GM18868 (cell line): ENCODE results near the gene SCGB3A1.

Experiments used
- ATAC-seq: cut with Tn5 transposase; IDR thresholded peaks from one replicate; pipeline ENCODE4 v1.9.1; 2021; ENCODE audit warnings: mild to moderate bottlenecking, moderate library complexity; ENCODE audit not compliant: unreplicated experiment

Gene SCGB3A1, protein sequence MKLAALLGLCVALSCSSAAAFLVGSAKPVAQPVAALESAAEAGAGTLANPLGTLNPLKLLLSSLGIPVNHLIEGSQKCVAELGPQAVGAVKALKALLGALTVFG

GRCh38 chr5:180591311-180591887 is at the start of gene SCGB3A1:
Gene SCGB3A1 (minus strand): TSS chr5:180591499. CDS start chr5:180591462, 37 bp downstream.
- no peak for ATAC-seq

DNA sequence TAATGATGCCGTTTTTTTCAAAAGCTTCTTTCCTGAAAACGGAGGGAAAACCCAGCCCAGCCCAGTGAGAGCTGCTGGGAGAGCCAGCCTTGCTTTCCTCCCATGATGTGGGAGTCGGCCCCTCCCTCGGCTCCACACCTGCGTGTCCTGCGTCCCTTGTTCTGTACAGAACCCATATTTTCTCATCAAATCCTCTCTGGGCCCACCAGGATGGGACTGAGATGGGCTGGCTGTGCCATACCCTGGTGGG is 49.2 kb upstream of the SCGB3A1 start:
- ATAC-seq: no peak

- ATAC-seq: no peak
Observed at GRCh38 chr5:180639741-180640610, 48.7 kb upstream of the SCGB3A1 start.

DNA sequence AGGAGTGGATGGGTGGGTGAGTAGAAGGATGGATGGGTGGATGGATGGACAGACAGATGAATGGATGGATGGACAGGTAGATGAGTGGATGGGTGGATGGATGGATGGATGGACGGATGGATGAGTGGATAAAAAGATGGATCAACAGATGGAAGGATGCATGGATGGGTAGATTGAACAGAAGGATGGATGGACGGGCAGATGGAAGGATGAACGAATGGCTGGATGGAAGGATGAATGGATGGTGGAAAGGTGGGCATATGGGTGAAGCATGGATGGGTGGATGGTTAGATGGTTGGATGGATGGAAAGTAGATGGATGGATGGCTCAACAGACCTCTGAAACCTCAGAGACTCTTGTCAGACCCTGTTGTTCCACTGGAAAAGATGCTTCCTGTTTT is 48.0 kb upstream of the SCGB3A1 start:
- no peak for ATAC-seq

DNA sequence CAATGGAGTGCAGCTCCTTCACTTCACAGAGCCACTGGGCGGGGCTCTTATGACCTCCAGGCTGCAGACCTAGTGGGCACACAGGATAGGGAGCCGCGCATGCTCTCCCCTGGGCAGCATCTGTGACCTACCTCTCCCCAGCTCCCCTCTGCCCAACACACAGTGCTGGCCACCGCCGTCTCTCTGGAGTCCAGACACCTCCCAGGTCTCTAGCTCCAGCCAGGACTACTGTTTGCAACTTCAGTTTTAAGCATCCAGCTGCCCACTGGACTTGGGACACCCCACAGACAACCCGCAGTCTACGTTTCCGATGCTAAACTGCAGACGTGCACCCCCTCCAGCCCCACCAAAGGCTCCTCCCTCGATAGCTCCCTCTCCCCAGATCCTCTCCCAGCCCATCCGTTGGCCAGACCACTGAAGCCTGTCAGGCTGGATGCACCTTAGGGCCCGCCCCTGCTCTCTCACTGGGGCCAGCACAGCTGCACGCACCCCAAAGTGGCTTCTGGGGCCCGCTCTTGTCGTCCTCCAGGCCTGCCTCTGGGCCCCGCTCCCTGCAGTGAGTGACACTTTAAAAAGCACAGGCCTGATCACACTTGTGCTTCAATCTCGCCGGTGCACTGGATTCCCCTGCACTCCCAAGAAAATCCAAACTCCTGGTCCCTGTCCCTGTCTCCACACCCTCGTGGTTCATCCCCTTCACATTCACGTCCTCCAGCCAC is 46.8 kb upstream of the SCGB3A1 start:
- ATAC-seq: no peak

DNA sequence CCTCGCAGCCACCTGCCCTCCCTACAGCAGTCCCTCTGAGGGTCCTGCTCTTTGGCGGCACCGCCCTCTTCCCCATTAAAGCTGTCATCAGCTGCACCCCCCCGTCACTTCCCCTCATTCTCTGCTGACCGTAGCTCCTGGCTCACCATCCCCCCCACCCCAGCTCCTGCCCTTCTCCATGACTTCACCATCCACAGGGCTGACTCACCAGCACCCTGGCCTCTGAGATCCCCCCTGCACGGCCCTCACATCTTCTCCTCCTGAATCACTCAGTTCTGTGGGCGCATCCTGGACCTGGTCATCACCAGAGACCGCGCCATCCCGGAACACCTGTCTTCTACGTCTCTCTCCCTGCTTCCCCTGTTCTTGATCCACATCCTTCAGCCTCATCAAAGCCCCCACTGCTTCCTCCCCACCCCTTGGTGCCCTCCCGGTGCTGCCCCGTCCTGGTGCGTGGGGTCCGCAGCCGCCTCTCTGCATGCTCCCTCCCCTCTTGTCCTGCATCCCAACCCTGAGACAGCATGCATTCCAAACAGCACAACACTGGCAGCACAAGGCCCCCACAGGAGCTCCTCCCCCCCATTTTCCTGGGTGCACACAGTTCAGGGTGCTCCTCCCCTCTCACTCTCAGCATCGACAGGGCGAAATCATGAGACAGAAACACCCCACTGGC is 45.2 kb upstream of the SCGB3A1 start:
- ATAC-seq: no peak

- no peak for ATAC-seq
Observed at GRCh38 chr5:180636016-180636402, 44.7 kb upstream of the SCGB3A1 start.

DNA sequence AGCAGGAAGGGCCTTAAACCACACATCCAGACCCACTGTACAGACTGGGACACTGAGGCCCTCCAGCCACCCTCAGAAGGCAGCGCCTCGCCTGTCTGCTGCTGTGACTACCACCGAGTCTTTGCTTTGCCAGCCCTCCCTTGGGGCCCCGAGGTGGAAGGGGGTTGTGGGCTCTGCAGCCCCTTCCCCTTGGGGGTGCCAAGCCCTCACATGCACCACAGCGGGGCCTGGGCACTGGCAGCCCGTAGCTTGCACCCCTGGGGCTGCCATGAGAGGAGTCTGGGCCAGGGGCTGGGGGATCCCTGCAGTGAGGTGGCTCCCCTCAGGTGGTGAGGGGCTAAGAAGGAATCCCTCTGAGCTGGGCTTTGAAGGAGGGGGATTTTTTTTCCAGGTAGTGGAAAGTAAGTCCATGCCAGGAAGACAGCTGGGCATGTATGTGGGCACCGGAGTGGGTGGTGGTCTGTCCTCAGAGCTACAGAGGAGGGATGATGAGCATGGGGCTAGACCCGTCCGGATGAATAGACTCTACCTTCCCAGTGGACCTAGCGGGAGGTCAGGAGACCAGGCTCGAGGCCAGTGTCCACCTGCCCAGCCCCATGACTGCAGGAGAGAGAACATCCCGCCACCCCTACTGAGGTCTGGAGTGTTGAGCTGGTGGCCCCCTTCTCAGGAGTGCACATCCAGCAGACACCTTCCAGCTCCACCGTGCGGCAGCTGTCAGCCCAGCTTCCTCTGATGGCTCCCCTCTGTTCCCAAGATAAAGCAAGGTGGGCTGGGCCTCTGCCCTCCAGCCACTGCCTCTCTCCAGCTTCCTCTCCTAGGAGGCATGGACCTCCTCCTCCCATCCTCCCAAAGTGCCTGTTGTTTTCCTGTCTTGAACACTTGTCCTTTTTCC is 42.2 kb upstream of the SCGB3A1 start:
- no peak for ATAC-seq

DNA sequence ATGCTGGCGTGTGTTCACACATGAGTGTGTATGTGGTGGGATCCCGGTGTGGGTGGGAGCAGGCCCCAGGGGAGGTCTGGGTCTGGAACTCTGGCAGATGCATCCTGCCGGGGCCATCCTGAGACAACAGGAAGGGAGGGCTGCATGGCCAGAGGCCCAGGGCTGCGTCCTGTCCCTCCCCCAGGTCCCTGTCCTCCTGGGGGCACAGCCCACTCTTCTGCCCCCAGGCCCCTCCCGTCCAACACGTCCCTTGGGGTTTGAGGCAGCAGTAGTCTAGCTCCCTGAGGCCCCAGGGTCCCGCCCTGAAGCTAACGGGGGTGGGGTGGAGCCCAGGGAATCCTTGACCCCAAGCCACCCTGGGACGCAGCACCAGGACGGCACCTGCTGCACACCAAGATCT is 41.5 kb upstream of the SCGB3A1 start:
- no peak for ATAC-seq

DNA sequence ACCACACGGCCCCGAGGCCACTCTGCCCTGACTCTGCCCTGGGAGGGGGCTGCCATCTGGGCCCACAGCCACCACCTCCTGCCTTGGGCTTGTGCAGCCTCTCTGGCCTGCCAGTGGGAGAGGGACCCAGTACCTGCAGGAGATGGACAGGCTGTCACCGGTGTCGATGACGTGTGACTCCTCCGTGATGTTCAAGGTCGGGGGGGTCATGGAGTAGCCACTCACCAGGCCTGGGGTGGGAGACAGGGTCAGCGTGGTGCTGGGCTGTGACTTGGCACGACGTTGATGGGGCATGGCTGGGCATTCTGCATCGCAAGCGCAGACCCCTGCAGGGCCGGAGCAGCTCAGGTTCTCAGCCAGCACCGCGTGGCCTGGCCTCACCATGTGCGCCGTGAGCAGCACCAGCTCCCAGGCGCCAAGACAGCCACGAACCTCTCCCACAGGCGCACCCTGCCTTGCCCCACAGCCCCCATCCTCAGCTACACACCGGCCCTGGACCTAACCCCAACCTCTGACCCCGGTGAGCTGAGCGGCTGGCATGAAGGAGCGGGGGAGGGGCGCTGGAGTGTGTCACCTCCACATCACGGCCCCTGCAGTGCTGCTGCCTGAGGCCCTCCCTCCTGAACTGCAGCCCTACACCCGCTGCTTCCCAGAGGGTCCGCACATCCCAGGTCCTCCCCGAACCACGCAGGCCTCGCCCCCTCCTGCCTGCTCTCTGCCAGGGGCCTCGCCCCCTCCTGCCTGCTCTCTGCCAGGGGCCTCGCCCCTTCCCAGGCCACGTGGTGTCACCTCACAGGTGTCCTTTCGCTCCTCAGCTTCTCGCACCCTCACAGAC is 40.5 kb upstream of the SCGB3A1 start:
- no peak for ATAC-seq

- ATAC-seq: no peak
Observed at GRCh38 chr5:180630426-180630825, 39.1 kb upstream of the SCGB3A1 start.

- no peak for ATAC-seq
Observed at GRCh38 chr5:180629831-180630382, 38.6 kb upstream of the SCGB3A1 start.

- ATAC-seq: no peak
Observed at GRCh38 chr5:180628827-180629750, 37.8 kb upstream of the SCGB3A1 start.

GRCh38 chr5:180628211-180628610 is 36.9 kb upstream of the SCGB3A1 start:
- ATAC-seq: no peak

DNA sequence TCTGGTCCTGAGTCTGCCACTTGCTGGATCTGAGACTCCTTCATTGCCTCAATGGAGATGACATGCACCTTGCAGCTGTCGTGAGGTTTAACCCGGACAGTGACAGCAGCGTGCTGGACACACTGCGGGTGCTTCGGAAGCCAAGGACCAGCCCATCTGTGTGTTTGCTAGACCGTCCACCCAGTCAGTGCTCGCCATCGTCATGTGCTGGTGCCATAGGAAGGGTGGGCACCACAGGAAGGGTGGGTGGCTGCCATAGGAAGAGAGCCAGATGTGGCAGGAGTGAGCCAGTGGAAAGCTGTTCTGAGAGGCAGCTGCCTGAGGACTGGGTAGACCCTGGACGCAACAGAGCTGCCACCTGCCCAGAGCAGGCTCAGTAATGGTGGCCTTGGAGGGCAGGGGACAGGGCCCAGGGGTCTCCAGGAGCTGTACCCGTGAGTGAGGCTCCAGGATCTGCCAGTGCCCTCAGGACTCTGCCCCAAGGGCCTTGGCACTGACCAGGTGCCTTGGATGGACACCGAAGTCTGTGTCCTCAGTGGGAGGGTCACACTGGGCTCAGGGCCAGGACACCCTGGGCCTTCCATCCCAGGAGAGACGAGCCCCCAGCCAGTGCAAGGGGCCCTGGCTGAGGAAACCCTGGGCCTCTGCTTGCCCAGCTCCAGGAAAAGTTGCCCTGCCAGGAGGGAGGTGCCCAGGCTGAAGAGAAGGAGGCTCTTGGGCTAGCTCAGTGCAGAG is 36.3 kb upstream of the SCGB3A1 start:
- no peak for ATAC-seq

- ATAC-seq: no peak
Observed at GRCh38 chr5:180626661-180627385, 35.5 kb upstream of the SCGB3A1 start.
